Measurements from ENCODE around the gene TAC1.

Gene TAC1

DNA sequence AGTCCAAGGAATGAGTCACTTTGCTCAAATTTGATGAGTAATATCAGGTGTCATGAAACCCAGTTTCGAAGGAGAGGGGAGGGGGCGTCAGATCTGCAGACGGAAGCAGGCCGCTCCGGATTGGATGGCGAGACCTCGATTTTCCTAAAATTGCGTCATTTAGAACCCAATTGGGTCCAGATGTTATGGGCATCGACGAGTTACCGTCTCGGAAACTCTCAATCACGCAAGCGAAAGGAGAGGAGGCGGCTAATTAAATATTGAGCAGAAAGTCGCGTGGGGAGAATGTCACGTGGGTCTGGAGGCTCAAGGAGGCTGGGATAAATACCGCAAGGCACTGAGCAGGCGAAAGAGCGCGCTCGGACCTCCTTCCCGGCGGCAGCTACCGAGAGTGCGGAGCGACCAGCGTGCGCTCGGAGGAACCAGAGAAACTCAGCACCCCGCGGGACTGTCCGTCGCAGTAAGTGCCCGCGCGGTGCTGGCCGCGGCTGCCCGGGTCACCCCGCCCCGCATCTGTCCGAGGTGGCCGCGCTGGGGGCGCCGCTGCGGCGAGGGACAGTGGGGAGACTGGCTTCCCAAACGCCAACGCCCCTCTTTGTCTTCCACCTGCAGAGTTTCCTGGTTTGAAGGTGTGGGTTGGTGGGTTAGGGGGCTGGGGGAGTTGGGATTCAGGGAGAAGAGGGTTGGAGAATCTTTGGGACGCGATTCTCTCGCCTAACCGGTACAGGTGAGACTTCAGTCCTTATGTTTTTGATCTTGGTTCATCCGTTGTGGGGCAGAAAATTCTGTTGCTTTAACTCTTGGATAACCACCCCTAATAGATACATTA lies at the start of gene TAC1 (continued):
- no peak for TF ChIP-seq ZNF292 (tag by site-specific recombination; IDR thresholded peaks at IDR 0.05; ENCODE audit: borderline replicate concordance, low read depth)
- TF ChIP-seq SALL2 (tag by site-specific recombination; IDR thresholded peaks at IDR 0.05; ENCODE audit: borderline replicate concordance), result no peak
- no peak for TF ChIP-seq ZNF585B (tag by site-specific recombination; IDR thresholded peaks at IDR 0.05)
- no peak for TF ChIP-seq MEIS1 (CRISPR knock-in tag; IDR thresholded peaks at IDR 0.05; ENCODE audit: borderline replicate concordance)
- no peak for TF ChIP-seq ZNF664 (tag by site-specific recombination; IDR thresholded peaks at IDR 0.05)
- TF ChIP-seq, protein P1, sequence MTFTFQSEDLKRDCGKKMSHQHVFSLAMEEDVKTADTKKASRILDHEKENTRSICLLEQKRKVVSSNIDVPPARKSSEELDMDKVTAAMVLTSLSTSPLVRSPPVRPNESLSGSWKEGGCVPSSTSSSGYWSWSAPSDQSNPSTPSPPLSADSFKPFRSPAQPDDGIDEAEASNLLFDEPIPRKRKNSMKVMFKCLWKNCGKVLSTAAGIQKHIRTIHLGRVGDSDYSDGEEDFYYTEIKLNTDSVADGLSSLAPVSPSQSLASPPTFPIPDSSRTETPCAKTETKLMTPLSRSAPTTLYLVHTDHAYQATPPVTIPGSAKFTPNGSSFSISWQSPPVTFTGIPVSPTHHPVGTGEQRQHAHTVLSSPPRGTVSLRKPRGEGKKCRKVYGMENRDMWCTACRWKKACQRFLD (tag by site-specific recombination; IDR thresholded peaks at IDR 0.05), result no peak
- 0 out of 2 replicates have a peak, but pooled peaks have one; percentile 17 for TF ChIP-seq ZNF10 (tag by site-specific recombination; IDR thresholded peaks at IDR 0.05)
- TF ChIP-seq ZNF701 (tag by site-specific recombination; IDR thresholded peaks at IDR 0.05), result no peak
- no peak for TF ChIP-seq ZNF433 (tag by site-specific recombination; IDR thresholded peaks at IDR 0.05; ENCODE audit: low read depth)
- TF ChIP-seq ZNF133 (tag by site-specific recombination; IDR thresholded peaks at IDR 0.05), result no peak
- peak; percentile 66 for TF ChIP-seq ZBTB21 (tag by site-specific recombination; IDR thresholded peaks at IDR 0.05)
- TF ChIP-seq EGR2 (tag by site-specific recombination; IDR thresholded peaks at IDR 0.05; ENCODE audit: low read depth), result peak; percentile 60
- TF ChIP-seq, protein P2, sequence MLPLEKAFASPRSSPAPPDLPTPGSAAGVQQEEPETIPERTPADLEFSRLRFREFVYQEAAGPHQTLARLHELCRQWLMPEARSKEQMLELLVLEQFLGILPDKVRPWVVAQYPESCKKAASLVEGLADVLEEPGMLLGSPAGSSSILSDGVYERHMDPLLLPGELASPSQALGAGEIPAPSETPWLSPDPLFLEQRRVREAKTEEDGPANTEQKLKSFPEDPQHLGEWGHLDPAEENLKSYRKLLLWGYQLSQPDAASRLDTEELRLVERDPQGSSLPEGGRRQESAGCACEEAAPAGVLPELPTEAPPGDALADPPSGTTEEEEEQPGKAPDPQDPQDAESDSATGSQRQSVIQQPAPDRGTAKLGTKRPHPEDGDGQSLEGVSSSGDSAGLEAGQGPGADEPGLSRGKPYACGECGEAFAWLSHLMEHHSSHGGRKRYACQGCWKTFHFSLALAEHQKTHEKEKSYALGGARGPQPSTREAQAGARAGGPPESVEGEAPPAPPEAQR (tag by site-specific recombination; IDR thresholded peaks at IDR 0.05), result no peak
- TF ChIP-seq ZNF571 (tag by site-specific recombination; IDR thresholded peaks at IDR 0.05), result no peak
- TF ChIP-seq ZNF843 (tag by site-specific recombination; IDR thresholded peaks at IDR 0.05), result peak; percentile 49; the same call in 1 of the 2 replicates
- no peak for TF ChIP-seq ZNF155 (tag by site-specific recombination; IDR thresholded peaks at IDR 0.05)
- no peak for TF ChIP-seq ZNF112 (tag by site-specific recombination; IDR thresholded peaks at IDR 0.05)
- TF ChIP-seq, protein P3, sequence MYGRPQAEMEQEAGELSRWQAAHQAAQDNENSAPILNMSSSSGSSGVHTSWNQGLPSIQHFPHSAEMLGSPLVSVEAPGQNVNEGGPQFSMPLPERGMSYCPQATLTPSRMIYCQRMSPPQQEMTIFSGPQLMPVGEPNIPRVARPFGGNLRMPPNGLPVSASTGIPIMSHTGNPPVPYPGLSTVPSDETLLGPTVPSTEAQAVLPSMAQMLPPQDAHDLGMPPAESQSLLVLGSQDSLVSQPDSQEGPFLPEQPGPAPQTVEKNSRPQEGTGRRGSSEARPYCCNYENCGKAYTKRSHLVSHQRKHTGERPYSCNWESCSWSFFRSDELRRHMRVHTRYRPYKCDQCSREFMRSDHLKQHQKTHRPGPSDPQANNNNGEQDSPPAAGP (tag by site-specific recombination; IDR thresholded peaks at IDR 0.05), result 0 out of 2 replicates have a peak, but pooled peaks have one; percentile 12
- no peak for TF ChIP-seq ZIC2 (tag by site-specific recombination; IDR thresholded peaks at IDR 0.05)
- no peak; the same call in 1 of the 2 replicates for TF ChIP-seq FEZF1 (tag by site-specific recombination; IDR thresholded peaks at IDR 0.05)

DNA sequence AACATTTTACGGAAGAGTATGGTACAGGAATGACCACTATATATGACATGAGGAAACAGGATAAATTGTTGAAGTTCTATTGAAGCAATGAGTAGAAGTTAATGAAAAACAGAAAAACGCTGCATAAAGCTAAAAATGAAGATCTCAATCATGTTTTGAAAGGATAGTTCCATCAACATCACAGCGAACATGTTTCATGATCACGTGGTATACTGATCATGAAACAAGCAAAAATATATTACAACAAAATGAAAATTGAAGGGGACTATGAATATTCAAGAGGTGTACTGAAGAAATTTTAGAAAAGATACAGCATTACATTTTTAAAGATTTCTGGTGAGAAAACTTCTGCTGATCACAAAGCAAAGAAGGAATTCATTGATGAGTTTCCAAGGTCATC lies 45.9 kb upstream of the TAC1 start:
- POLR2A ChIA-PET, result no interaction called here
- Histone ChIP-seq H3K9me3 (ENCODE audit: control insufficient read depth, insufficient read depth, low read depth, low read length) (no peaks in the 10 kb centered on the region), H3K4me3 (ENCODE audit: low read depth, low read length) (no peak overlapping the region), H3K36me3 (ENCODE audit: control insufficient read depth in 2 of 2, insufficient read depth in 1 of 2, low read length in 2 of 2) (no peaks in the 10 kb centered on the region), H3K4me1 (ENCODE audit: control insufficient read depth, insufficient read depth, low read length) (no peaks in the 10 kb centered on the region), H3K27ac (ENCODE audit: extremely low read depth, low read depth, low read length) (no peak overlapping the region)
- CTCF ChIA-PET, result no interaction called here
- TF ChIP-seq, protein P4, sequence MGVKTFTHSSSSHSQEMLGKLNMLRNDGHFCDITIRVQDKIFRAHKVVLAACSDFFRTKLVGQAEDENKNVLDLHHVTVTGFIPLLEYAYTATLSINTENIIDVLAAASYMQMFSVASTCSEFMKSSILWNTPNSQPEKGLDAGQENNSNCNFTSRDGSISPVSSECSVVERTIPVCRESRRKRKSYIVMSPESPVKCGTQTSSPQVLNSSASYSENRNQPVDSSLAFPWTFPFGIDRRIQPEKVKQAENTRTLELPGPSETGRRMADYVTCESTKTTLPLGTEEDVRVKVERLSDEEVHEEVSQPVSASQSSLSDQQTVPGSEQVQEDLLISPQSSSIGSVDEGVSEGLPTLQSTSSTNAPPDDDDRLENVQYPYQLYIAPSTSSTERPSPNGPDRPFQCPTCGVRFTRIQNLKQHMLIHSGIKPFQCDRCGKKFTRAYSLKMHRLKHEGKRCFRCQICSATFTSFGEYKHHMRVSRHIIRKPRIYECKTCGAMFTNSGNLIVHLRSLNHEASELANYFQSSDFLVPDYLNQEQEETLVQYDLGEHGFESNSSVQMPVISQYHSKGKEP (tag by site-specific recombination; IDR thresholded peaks at IDR 0.05), result no peak
- TF ChIP-seq, protein P5, sequence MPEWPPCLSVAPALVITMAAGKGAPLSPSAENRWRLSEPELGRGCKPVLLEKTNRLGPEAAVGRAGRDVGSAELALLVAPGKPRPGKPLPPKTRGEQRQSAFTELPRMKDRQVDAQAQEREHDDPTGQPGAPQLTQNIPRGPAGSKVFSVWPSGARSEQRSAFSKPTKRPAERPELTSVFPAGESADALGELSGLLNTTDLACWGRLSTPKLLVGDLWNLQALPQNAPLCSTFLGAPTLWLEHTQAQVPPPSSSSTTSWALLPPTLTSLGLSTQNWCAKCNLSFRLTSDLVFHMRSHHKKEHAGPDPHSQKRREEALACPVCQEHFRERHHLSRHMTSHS (tag by site-specific recombination; IDR thresholded peaks at IDR 0.05), result no peak
- TF ChIP-seq, protein P6, sequence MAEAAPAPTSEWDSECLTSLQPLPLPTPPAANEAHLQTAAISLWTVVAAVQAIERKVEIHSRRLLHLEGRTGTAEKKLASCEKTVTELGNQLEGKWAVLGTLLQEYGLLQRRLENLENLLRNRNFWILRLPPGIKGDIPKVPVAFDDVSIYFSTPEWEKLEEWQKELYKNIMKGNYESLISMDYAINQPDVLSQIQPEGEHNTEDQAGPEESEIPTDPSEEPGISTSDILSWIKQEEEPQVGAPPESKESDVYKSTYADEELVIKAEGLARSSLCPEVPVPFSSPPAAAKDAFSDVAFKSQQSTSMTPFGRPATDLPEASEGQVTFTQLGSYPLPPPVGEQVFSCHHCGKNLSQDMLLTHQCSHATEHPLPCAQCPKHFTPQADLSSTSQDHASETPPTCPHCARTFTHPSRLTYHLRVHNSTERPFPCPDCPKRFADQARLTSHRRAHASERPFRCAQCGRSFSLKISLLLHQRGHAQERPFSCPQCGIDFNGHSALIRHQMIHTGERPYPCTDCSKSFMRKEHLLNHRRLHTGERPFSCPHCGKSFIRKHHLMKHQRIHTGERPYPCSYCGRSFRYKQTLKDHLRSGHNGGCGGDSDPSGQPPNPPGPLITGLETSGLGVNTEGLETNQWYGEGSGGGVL (tag by site-specific recombination; IDR thresholded peaks at IDR 0.05), result no peak
- TF ChIP-seq, protein P7, sequence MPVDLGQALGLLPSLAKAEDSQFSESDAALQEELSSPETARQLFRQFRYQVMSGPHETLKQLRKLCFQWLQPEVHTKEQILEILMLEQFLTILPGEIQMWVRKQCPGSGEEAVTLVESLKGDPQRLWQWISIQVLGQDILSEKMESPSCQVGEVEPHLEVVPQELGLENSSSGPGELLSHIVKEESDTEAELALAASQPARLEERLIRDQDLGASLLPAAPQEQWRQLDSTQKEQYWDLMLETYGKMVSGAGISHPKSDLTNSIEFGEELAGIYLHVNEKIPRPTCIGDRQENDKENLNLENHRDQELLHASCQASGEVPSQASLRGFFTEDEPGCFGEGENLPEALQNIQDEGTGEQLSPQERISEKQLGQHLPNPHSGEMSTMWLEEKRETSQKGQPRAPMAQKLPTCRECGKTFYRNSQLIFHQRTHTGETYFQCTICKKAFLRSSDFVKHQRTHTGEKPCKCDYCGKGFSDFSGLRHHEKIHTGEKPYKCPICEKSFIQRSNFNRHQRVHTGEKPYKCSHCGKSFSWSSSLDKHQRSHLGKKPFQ (tag by site-specific recombination; IDR thresholded peaks at IDR 0.05), result no peak
- TF ChIP-seq ZNF350 (tag by site-specific recombination; IDR thresholded peaks at IDR 0.05) (no peak), ZNF791 (tag by site-specific recombination; IDR thresholded peaks at IDR 0.05) (no peak), ZNF112 (tag by site-specific recombination; IDR thresholded peaks at IDR 0.05) (no peak)

Measured in HEK293 (cell line).